SU-DHL-6 (cell line): ENCODE results near the gene RPL36AL.

Experiments used
- H2AFZ ChIP-seq: fragments of 200-600 bp; sonication (generic); 2 replicates; pipeline ENCODE4 v1.6.1; 2014; ENCODE audit warnings: low read depth, mild to moderate bottlenecking, moderate library complexity, mixed read lengths, antibody characterized with exemption, low read length; ENCODE audit not compliant: severe bottlenecking
- H3F3A ChIP-seq: fragments of 200-600 bp; shearing (Covaris generic); 2 replicates; pipeline ENCODE4 v1.6.0; 2016; ENCODE audit warnings: antibody characterized with exemption, mild to moderate bottlenecking; ENCODE audit not compliant: insufficient read depth
- H3K27ac ChIP-seq: fragments of 200-600 bp; sonication (generic); 2 replicates; pipeline ENCODE4 v1.5.1; 2016; ENCODE audit warnings: low read depth, mild to moderate bottlenecking, low read length, moderate library complexity, mixed read lengths
- H3K27me3 ChIP-seq: fragments of 200-600 bp; sonication (generic), shearing (Covaris generic); 2 replicates; pipeline ENCODE4 v1.6.0; 2014; ENCODE audit warnings: mild to moderate bottlenecking, low read length
- H3K36me3 ChIP-seq: fragments of 200-600 bp; sonication (generic); 2 replicates; pipeline ENCODE4 v1.6.1; 2014; ENCODE audit warnings: mild to moderate bottlenecking, low read length, mixed read lengths
- H3K4me2 ChIP-seq: fragments of 300-600, 200-600 bp; shearing (Covaris generic), sonication (generic); 2 replicates; pipeline ENCODE4 v1.6.0; 2014; ENCODE audit warnings: low read length, low read depth, mild to moderate bottlenecking; ENCODE audit not compliant: poor library complexity, severe bottlenecking
- H3K4me3 ChIP-seq: fragments of 200-600 bp; sonication (generic); 2 replicates; pipeline ENCODE4 v1.5.1; 2014; ENCODE audit warnings: antibody characterized with exemption, low read length, mild to moderate bottlenecking, mixed read lengths; ENCODE audit not compliant: insufficient read depth, poor library complexity, severe bottlenecking
- H3K79me2 ChIP-seq: fragments of 200-600 bp; sonication (generic); 2 replicates; pipeline ENCODE4 v1.6.1; 2014; ENCODE audit warnings: mild to moderate bottlenecking, low read length, moderate library complexity; ENCODE audit not compliant: insufficient read depth
- H3K9ac ChIP-seq: fragments of 200-600 bp; sonication (generic); 2 replicates; pipeline ENCODE4 v1.7.0; 2014; ENCODE audit warnings: mild to moderate bottlenecking, low read length
- H3K9me2 ChIP-seq: fragments of 200-600 bp; sonication (generic); replicated peaks from 2 replicates; pipeline ENCODE4 v1.6.1; 2014; ENCODE audit warnings: low read length; ENCODE audit not compliant: insufficient read depth
- H3K9me3 ChIP-seq: fragments of 200-600 bp; sonication (generic); 2 replicates; pipeline ENCODE4 v1.6.1; 2014; ENCODE audit warnings: low read length, mixed read lengths; ENCODE audit not compliant: insufficient read depth
- H4K20me1 ChIP-seq: fragments of 200-600 bp; sonication (generic); 2 replicates; pipeline ENCODE4 v1.6.1; 2014; ENCODE audit warnings: low read depth, mild to moderate bottlenecking, antibody characterized with exemption, low read length, moderate library complexity, mixed read lengths
- CTCF ChIP-seq: fragments of 200-600 bp; sonication (generic); IDR thresholded peaks from one replicate; pipeline ENCODE4 v1.5.1; 2017; ENCODE audit warnings: antibody characterized with exemption, mild to moderate bottlenecking, low read length, moderate library complexity; ENCODE audit not compliant: insufficient read depth, poor library complexity, severe bottlenecking
- EZH2phosphoT487 ChIP-seq: fragments of 200-600 bp; sonication (generic), shearing (Covaris generic); conservative IDR thresholded peaks from 2 replicates; pipeline ENCODE4 v1.6.1; 2018; ENCODE audit warnings: mild to moderate bottlenecking, antibody characterized with exemption, low read length, moderate library complexity, mixed read lengths

The RPL36AL gene

GRCh38 chr14:49623941-49624839 lies 3.8 kb upstream of the RPL36AL start:
- Histone ChIP-seq H2AFZ (no peak overlapping the region), H3K79me2 (peaks cover 86% of the 10 kb centered on the region), H3K9me3 (no peaks in the 10 kb centered on the region), H3K9ac (peak overlapping the region; percentile 90), H3K36me3 (peaks cover 14% of the 10 kb centered on the region), H3K4me3 (peak overlapping the region; percentile 78), H4K20me1 (peaks cover 35% of the 10 kb centered on the region), H3K27ac (peak overlapping the region; percentile 28), H3K9me2 (no peaks in the 10 kb centered on the region), H3K4me2 (peak overlapping the region; percentile 83), H3F3A (peaks cover 48% of the 10 kb centered on the region), H3K27me3 (no peaks in the 10 kb centered on the region)
- TF ChIP-seq CTCF, result no peak

GRCh38 chr14:49623387-49623786 lies 3.0 kb upstream of the RPL36AL start:
- Histone ChIP-seq H4K20me1 (peaks cover 35% of the 10 kb centered on the region), H3K9me2 (no peaks in the 10 kb centered on the region), H3K9ac (peak overlapping the region; percentile 90), H3K4me2 (peak overlapping the region; percentile 83), H3K4me3 (peak overlapping the region; percentile 78), H3K36me3 (peaks cover 16% of the 10 kb centered on the region), H3K27ac (peak overlapping the region; percentile 28), H3K27me3 (no peaks in the 10 kb centered on the region), H3F3A (peaks cover 41% of the 10 kb centered on the region), H3K9me3 (no peaks in the 10 kb centered on the region), H2AFZ (no peak overlapping the region), H3K79me2 (peaks cover 92% of the 10 kb centered on the region)
- TF ChIP-seq CTCF (no peak), EZH2phosphoT487 (no peak)

- peak overlapping the region; percentile 28; the same call in 1 of the 2 replicates for H3K27ac ChIP-seq
- H2AFZ ChIP-seq, result no peak overlapping the region
- H3K79me2 ChIP-seq, result peaks cover 96% of the 10 kb centered on the region
- H3K4me3 ChIP-seq, result peak overlapping the region; percentile 78
- no peaks in the 10 kb centered on the region for H3K9me3 ChIP-seq
- H3K4me2 ChIP-seq, result peak overlapping the region; percentile 83
- peaks cover 25% of the 10 kb centered on the region for H3K36me3 ChIP-seq
- H3K27me3 ChIP-seq, result no peaks in the 10 kb centered on the region
- peaks cover 45% of the 10 kb centered on the region for H3F3A ChIP-seq
- H3K9me2 ChIP-seq, result no peaks in the 10 kb centered on the region
- TF ChIP-seq EZH2phosphoT487 (no peak), CTCF (no peak)
- H3K9ac ChIP-seq, result peak overlapping the region; percentile 90
- peaks cover 27% of the 10 kb centered on the region for H4K20me1 ChIP-seq
These were observed 1.7 kb upstream of the RPL36AL start for GRCh38 chr14:49622022-49622607.
